A549 (cell line): ENCODE data around the gene MEGF8.

Experiments
- BHLHE40 ChIP-seq: IDR thresholded peaks from 2 replicates; pipeline ENCODE4 v1.6.1; 2012; ENCODE audit warnings: low read depth, low read length, inconsistent platforms
- EHMT2 ChIP-seq: fragments of 200-600 bp; sonication (generic); IDR thresholded peaks from 2 replicates; pipeline ENCODE4 v1.6.1; 2016; ENCODE audit warnings: antibody characterized with exemption, low read depth, mild to moderate bottlenecking, moderate library complexity
- EP300 ChIP-seq, 2 experiments: fragments of >200 bp; sonication (Bioruptor Twin); formaldehyde crosslinking; IDR thresholded peaks; 2 replicates in 1 of 2; 3 replicates in 1 of 2; pipeline ENCODE4 v1.6.1; 2016 to 2017
- ESRRA ChIP-seq: fragments of 150-350 bp; IDR thresholded peaks from 2 replicates; pipeline ENCODE4 v1.6.1; 2014; ENCODE audit warnings: mild to moderate bottlenecking, low read length, borderline replicate concordance
- MYC ChIP-seq: IDR thresholded peaks from 2 replicates; pipeline ENCODE4 v1.6.1; 2012; ENCODE audit warnings: mild to moderate bottlenecking, inconsistent platforms, low read length, improper control_type of control experiment, borderline replicate concordance
- PHF8 ChIP-seq: fragments of 200-600 bp; sonication (generic); IDR thresholded peaks from 2 replicates; pipeline ENCODE4 v1.6.1; 2016; ENCODE audit warnings: low read depth, mild to moderate bottlenecking, antibody characterized with exemption, moderate library complexity, borderline replicate concordance
- POLR2A ChIP-seq: IDR thresholded peaks from 2 replicates; pipeline ENCODE4 v1.6.1; 2012; ENCODE audit warnings: mild to moderate bottlenecking, low read length
- POLR2AphosphoS2 ChIP-seq: conservative IDR thresholded peaks from 2 replicates; pipeline ENCODE4 v1.6.1; 2012; ENCODE audit warnings: low read length, improper control_type of control experiment, inconsistent platforms
- TF ChIP-seq, protein P1 (sequence below): fragments of >200 bp; sonication (Bioruptor Twin); formaldehyde crosslinking; IDR thresholded peaks from 3 replicates; pipeline ENCODE4 v1.5.1; 2016

DNA sequence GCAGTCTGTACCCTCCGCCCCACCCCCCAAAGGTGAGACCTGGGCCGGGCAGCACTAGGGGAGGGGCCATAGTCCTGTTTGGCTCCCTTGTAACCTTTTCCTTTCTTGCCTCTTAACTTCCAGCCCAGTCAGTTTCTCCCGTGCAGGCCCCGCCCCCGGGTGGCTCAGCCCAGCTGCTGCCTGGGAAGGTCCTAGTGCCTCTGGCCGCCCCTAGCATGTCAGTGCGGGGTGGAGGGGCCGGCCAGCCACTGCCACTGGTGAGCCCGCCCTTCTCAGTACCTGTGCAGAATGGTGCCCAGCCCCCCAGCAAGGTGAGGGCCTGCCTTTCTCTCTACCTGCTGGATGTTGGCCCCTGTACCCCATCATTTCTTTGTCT is 34.0 kb upstream of the MEGF8 start:
- no peak for TF ChIP-seq EHMT2
- no peak for TF ChIP-seq POLR2AphosphoS2
- TF ChIP-seq, protein P1, sequence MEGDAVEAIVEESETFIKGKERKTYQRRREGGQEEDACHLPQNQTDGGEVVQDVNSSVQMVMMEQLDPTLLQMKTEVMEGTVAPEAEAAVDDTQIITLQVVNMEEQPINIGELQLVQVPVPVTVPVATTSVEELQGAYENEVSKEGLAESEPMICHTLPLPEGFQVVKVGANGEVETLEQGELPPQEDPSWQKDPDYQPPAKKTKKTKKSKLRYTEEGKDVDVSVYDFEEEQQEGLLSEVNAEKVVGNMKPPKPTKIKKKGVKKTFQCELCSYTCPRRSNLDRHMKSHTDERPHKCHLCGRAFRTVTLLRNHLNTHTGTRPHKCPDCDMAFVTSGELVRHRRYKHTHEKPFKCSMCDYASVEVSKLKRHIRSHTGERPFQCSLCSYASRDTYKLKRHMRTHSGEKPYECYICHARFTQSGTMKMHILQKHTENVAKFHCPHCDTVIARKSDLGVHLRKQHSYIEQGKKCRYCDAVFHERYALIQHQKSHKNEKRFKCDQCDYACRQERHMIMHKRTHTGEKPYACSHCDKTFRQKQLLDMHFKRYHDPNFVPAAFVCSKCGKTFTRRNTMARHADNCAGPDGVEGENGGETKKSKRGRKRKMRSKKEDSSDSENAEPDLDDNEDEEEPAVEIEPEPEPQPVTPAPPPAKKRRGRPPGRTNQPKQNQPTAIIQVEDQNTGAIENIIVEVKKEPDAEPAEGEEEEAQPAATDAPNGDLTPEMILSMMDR: no peak
- TF ChIP-seq POLR2A: no peak
- no peak for TF ChIP-seq PHF8
- TF ChIP-seq MYC: no peak
- TF ChIP-seq ESRRA: no peak
- no peak for TF ChIP-seq EP300 (IDR thresholded peaks at IDR 0.05)
- TF ChIP-seq BHLHE40: no peak
